CD4-positive, alpha-beta T cell treated with Interleukin-15 for 4 hours (primary cell): ENCODE data around the gene ERI3.

Experiments
- DNase-seq: peaks from one replicate; pipeline ENCODE4 v3.0.0-alpha.2; 2020; ENCODE audit warnings: low spot score

ERI3 gene

GRCh38 chr1:44316231-44316759 lies 38.8 kb downstream of the ERI3 start:
- no peak for DNase-seq

GRCh38 chr1:44315521-44315920 lies 39.5 kb downstream of the ERI3 start:
- DNase-seq, result no peak

- no peak for DNase-seq
Measured at GRCh38 chr1:44314452-44314851, 40.6 kb downstream of the ERI3 start.

GRCh38 chr1:44313265-44313918 lies 41.7 kb downstream of the ERI3 start:
- no peak for DNase-seq

GRCh38 chr1:44312399-44313196 lies 42.5 kb downstream of the ERI3 start:
- DNase-seq, result no peak

- no peak for DNase-seq
Measured at GRCh38 chr1:44310006-44310405, 45.1 kb downstream of the ERI3 start.

- no peak for DNase-seq
Measured at GRCh38 chr1:44305962-44306422, 49.1 kb downstream of the ERI3 start.

GRCh38 chr1:44303532-44303931 lies 51.5 kb downstream of the ERI3 start:
- DNase-seq, result no peak

GRCh38 chr1:44302541-44302940 lies 52.5 kb downstream of the ERI3 start:
- DNase-seq, result no peak

GRCh38 chr1:44301442-44301841 lies 53.6 kb downstream of the ERI3 start:
- no peak for DNase-seq

- DNase-seq, result no peak
Measured at GRCh38 chr1:44300852-44301251, 54.2 kb downstream of the ERI3 start.

- no peak for DNase-seq
Measured at GRCh38 chr1:44297695-44298400, 57.2 kb downstream of the ERI3 start.

GRCh38 chr1:44296806-44297205 lies 58.3 kb downstream of the ERI3 start:
- DNase-seq, result no peak

- no peak for DNase-seq
Measured at GRCh38 chr1:44296086-44296485, 59.0 kb downstream of the ERI3 start.

GRCh38 chr1:44294588-44295007 lies 60.5 kb downstream of the ERI3 start:
- DNase-seq, result no peak

- no peak for DNase-seq
Measured at GRCh38 chr1:44293761-44294315, 61.2 kb downstream of the ERI3 start.

- no peak for DNase-seq
Measured at GRCh38 chr1:44292651-44293050, 62.4 kb downstream of the ERI3 start.

GRCh38 chr1:44290250-44291094 lies 64.6 kb downstream of the ERI3 start:
- DNase-seq, result no peak

- DNase-seq, result no peak
Measured at GRCh38 chr1:44289530-44289929, 65.5 kb downstream of the ERI3 start.

GRCh38 chr1:44288883-44289282 lies 66.2 kb downstream of the ERI3 start:
- no peak for DNase-seq

- DNase-seq, result no peak
Measured at GRCh38 chr1:44284184-44284583, 70.9 kb downstream of the ERI3 start.
